Measurements from ENCODE around the gene SBK2.
A peak's percentile ranks its signal among the peaks of the same experiment; 100 is the strongest.
"Not testable (repeated sequence)": the region's sequence is repeated elsewhere in the genome, so short reads cannot be mapped to it uniquely, and the experiment has no call there.

The SBK2 gene

GRCh38 chr19:55542292-55542855, 5.4 kb upstream of the SBK2 start:
- Histone ChIP-seq H3K9me3 (replicated peaks in 1 of 11) (no peaks in the 10 kb centered on the region), H3K27me3 (no peaks in the 10 kb centered on the region)
- no peak for TF ChIP-seq Cebpa-rat (IDR thresholded peaks at IDR 0.05)

GRCh38 chr19:55541091-55541490, 4.2 kb upstream of the SBK2 start:
- no peaks in the 10 kb centered on the region for H3K36me3 ChIP-seq
- H4K20me1 ChIP-seq = no peaks in the 10 kb centered on the region
- H3K27ac ChIP-seq = no peak overlapping the region
- no peak overlapping the region for H3K4me3 ChIP-seq
- no peaks in the 10 kb centered on the region for H3K27me3 ChIP-seq
- peaks cover 17 to 23% (median 21%) of the 10 kb centered on the region in 10 experiments for H3K4me1 ChIP-seq
- no peaks in the 10 kb centered on the region for H3K9me3 ChIP-seq (replicated peaks in 1 of 11)
- no peak for TF ChIP-seq Cebpa-rat (IDR thresholded peaks at IDR 0.05)
- H3K4me2 ChIP-seq = no peak overlapping the region
- H3K9ac ChIP-seq = no peak overlapping the region

More at GRCh38 chr19:55542292-55542855, 5.4 kb upstream of the SBK2 start:
- H3K4me3 ChIP-seq = no peak overlapping the region
- no peak overlapping the region for H3K4me2 ChIP-seq
- H4K20me1 ChIP-seq = no peaks in the 10 kb centered on the region
- peaks cover 30 to 34% (median 33%) of the 10 kb centered on the region in 10 experiments for H3K4me1 ChIP-seq
- no peaks in the 10 kb centered on the region for H3K36me3 ChIP-seq
- no peak overlapping the region for H3K9ac ChIP-seq
- no peak overlapping the region for H3K27ac ChIP-seq

DNA sequence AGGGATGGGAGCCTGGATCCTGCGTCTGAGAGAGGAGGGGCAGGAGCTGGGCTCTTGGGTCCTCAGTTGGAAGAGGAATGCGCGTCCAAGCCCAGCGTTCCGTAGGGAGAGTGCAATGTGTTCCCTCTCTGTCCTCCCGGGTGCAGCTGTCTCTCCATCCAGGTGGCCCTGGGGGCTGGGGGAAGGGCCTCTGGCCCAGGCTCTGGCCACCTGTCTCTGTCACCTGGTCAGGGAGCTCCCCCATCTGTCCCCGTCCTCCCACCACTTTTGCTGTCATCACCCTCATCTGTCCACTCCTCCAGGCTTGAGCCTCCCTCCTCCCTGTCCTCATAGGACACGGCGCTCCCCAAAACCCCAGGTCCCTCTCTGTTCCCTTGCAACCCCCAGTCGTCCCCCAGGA, 3.7 kb upstream of the SBK2 start:
- no peaks in the 10 kb centered on the region for H4K20me1 ChIP-seq
- peaks cover 12 to 21% (median 16%) of the 10 kb centered on the region in 10 experiments for H3K4me1 ChIP-seq
- no peak overlapping the region for H3K4me2 ChIP-seq
- H3K27ac ChIP-seq = no peak overlapping the region
- H3K9ac ChIP-seq = no peak overlapping the region
- no peak for TF ChIP-seq Cebpa-rat (IDR thresholded peaks at IDR 0.05)
- no peaks in the 10 kb centered on the region for H3K27me3 ChIP-seq
- H3K9me3 ChIP-seq (replicated peaks in 1 of 11) = no peaks in the 10 kb centered on the region
- no peak overlapping the region for H3K4me3 ChIP-seq
- H3K36me3 ChIP-seq = no peaks in the 10 kb centered on the region

DNA sequence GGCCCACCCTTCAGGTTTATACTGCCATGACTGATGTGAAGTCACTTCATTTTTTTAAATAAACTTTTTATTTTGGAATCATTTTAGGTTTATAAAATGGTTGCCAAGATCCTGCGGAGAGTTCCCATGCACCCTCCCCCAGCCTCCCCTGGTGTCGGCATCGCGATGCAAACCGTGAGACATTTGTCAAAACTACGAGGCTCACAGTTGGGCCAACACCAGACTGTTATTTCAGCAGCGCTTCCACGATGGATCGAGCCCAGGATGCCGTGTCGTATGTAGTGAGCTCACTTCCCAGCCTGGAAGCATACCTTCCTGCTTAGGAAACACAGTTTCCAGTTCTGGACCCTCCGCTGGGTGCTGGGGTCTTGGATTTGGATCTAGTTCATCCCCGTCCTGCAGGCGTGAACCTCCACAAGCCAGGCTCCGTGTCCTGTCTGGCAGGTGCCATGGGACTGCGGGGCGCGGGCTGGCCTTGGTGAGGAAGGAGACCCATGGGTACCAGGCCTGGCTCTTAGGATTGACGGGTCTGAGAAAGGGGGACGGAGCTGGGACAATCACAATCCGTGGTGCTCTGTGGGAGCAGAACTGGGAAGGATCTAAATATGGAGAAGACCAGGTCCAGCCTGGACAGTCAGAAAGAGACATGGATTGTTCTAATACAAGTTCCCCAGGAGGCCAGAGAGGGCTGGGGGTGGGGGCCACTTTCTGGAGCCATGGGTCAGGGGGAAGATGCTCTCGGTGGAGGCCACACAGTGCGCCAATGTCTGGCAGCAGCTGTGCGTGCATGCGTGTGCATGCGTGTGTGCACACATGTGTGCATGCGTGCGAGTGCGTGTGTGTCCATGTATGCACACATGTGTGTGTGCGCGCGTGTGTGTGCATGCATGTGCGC, 2.4 kb upstream of the SBK2 start:
- TF ChIP-seq Cebpa-rat (IDR thresholded peaks at IDR 0.05) = no peak
- Histone ChIP-seq H3K4me3 (no peak overlapping the region), H3K4me1 (peaks cover 0 to 16% (median 4%) of the 10 kb centered on the region in 10 experiments; a peak in 16 of 20 replicates), H3K36me3 (no peaks in the 10 kb centered on the region), H3K4me2 (no peak overlapping the region), H3K27ac (no peak overlapping the region), H3K9me3 (replicated peaks in 1 of 11) (no peaks in the 10 kb centered on the region), H3K27me3 (no peaks in the 10 kb centered on the region), H3K9ac (no peak overlapping the region), H4K20me1 (no peaks in the 10 kb centered on the region)

- 0 out of 22 replicates have a peak overlapping the region, but pooled peaks of 1 of the 11 experiments have one; percentile 9 for H3K9ac ChIP-seq
- H3K4me1 ChIP-seq = peaks cover 0 to 15% (median 1%) of the 10 kb centered on the region in 10 experiments; a peak in 6 of 20 replicates
- no peak overlapping the region for H3K4me2 ChIP-seq
- TF ChIP-seq Cebpa-rat (IDR thresholded peaks at IDR 0.05) = no peak
- H3K27ac ChIP-seq = no peak overlapping the region
- no peak overlapping the region for H3K4me3 ChIP-seq
- H3K27me3 ChIP-seq = no peaks in the 10 kb centered on the region
- no peaks in the 10 kb centered on the region for H3K36me3 ChIP-seq
- no peaks in the 10 kb centered on the region for H3K9me3 ChIP-seq (replicated peaks in 1 of 11)
- no peaks in the 10 kb centered on the region for H4K20me1 ChIP-seq
Measured at GRCh38 chr19:55538132-55538531, 1.2 kb upstream of the SBK2 start.

DNA sequence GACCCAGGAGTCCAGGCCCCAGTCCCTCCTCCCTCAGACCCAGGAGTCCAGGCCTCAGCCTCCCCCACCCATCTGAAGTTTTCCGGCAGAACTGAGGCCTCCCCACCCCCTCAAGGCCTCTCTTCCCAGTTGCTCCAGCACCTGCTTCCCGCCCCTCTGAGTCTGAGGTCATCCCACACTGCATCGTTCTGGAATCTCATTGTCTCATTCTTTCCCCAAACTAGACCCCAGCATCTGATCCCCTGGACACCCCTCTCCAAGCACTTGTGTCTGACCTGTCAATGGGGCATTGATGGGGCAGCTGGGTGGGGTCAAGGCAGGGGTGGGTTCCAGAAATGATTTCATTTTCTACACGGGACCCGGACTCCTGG, 793 bp upstream of the SBK2 start:
- H3K4me1 ChIP-seq = peaks cover 0 to 15% (median 1%) of the 10 kb centered on the region in 10 experiments; a peak in 6 of 20 replicates
- H3K9me3 ChIP-seq (replicated peaks in 1 of 11) = no peaks in the 10 kb centered on the region
- H3K27me3 ChIP-seq = no peaks in the 10 kb centered on the region
- no peaks in the 10 kb centered on the region for H4K20me1 ChIP-seq
- H3K4me3 ChIP-seq = no peak overlapping the region
- H3K9ac ChIP-seq = no peak overlapping the region
- H3K27ac ChIP-seq = no peak overlapping the region
- no peaks in the 10 kb centered on the region for H3K36me3 ChIP-seq
- no peak for TF ChIP-seq Cebpa-rat (IDR thresholded peaks at IDR 0.05)
- no peak overlapping the region for H3K4me2 ChIP-seq

- no peak overlapping the region for H3K9ac ChIP-seq
- no peaks in the 10 kb centered on the region for H3K27me3 ChIP-seq
- no peak for TF ChIP-seq Cebpa-rat (IDR thresholded peaks at IDR 0.05)
- H4K20me1 ChIP-seq = no peaks in the 10 kb centered on the region
- peaks cover 0 to 15% (median 3%) of the 10 kb centered on the region in 10 experiments; a peak in 7 of 20 replicates for H3K4me1 ChIP-seq
- H3K4me3 ChIP-seq = no peak overlapping the region
- no peaks in the 10 kb centered on the region for H3K36me3 ChIP-seq
- no peak overlapping the region for H3K27ac ChIP-seq
- H3K4me2 ChIP-seq = no peak overlapping the region; a peak in 2 of 22 replicates
- no peaks in the 10 kb centered on the region for H3K9me3 ChIP-seq (replicated peaks in 1 of 11)
Measured at GRCh38 chr19:55536366-55536765, 567 bp downstream of the SBK2 start.

DNA sequence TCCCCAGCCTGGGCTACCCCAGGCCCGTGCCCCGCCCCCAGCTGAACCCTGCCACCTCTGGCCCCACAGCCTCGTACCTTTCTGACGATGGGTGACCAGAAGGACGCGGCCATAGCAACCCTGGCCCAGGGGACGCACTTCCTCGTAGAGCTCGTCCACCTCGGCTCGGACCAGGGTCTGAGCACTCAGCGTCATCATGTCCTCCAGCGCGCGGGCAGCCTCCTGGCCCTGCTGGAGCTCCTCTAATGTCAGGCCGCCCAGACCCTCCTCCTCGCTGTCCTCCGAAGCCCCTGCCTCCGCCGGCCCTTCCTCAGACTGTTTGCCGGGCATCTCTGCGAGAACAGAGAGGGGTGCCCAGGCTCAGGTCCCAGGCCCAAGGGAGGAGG, 975 bp downstream of the SBK2 start:
- Histone ChIP-seq H3K4me2 (peak overlapping the region in 2 of 11 experiments; percentile 42 to 72; a peak in 4 of 22 replicates), H3K27ac (no peak overlapping the region), H3K36me3 (no peaks in the 10 kb centered on the region)

DNA sequence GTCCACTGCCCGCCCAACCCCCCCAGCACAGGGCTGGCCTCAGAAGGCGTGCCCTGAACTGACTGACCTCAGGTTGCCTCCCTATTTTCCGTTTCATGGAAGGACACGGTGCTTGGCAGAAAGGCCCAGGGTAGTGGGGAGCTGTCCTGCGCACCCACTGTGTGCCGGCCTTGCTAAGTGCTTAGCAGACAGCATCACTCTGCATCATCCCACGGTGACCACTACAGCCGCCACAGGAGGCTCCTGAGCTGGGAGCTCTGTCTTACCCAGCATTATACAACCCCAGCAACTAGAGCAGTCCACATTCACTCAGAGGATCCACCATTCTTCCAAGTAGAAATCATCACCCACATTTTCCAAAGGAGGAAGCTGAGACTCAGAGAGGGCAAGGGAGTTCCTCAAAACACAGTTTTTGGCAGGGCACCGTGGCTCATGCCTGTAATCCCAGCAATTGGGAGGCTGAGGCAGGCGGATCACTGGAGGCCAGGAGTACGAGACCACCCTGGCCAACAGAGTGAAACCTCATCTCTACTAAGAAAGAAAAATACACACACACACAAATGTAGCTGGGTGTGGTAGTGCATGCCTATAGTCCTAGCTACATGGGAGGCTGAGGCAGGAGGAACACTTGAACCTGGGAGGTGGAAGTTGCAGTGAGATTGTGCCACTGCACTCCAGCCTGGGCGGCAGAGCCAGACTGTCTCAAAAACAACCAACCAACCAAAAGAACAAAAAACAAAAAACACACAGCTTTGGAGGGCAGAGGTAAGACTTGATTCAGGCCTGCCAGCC, 1.6 kb downstream of the SBK2 start:
- Histone ChIP-seq H3K27ac (peak overlapping the region in 1 of 11 experiments; percentile 31; a peak in 1 of 22 replicates), H3K9me3 (replicated peaks in 1 of 11) (no peaks in the 10 kb centered on the region), H3K4me3 (no peak overlapping the region), H3K4me1 (peaks cover 6 to 15% (median 8%) of the 10 kb centered on the region in 10 experiments; a peak in 11 of 20 replicates), H3K4me2 (peak overlapping the region in 2 of 11 experiments; percentile 42 to 72; a peak in 5 of 22 replicates), H3K9ac (no peak overlapping the region), H3K27me3 (no peaks in the 10 kb centered on the region), H3K36me3 (no peaks in the 10 kb centered on the region), H4K20me1 (no peaks in the 10 kb centered on the region)
- no peak for TF ChIP-seq Cebpa-rat (IDR thresholded peaks at IDR 0.05)

More for the DNA sequence above, 975 bp downstream of the SBK2 start:
- no peaks in the 10 kb centered on the region for H3K27me3 ChIP-seq
- peaks cover 4 to 15% (median 7%) of the 10 kb centered on the region in 10 experiments; a peak in 11 of 20 replicates for H3K4me1 ChIP-seq
- no peaks in the 10 kb centered on the region for H4K20me1 ChIP-seq
- no peak overlapping the region for H3K4me3 ChIP-seq
- no peak for TF ChIP-seq Cebpa-rat (IDR thresholded peaks at IDR 0.05)
- H3K9ac ChIP-seq = no peak overlapping the region
- no peaks in the 10 kb centered on the region for H3K9me3 ChIP-seq (replicated peaks in 1 of 11)

GRCh38 chr19:55534280-55534679, 2.7 kb downstream of the SBK2 start:
- not testable (repeated sequence) for H3K4me2 ChIP-seq; H3K36me3 ChIP-seq; H3K27ac ChIP-seq; H4K20me1 ChIP-seq; H3K27me3 ChIP-seq; H3K9me3 ChIP-seq (replicated peaks in 1 of 11); H3K9ac ChIP-seq; H3K4me3 ChIP-seq
- peaks cover 7 to 19% (median 14%) of the 10 kb centered on the region in 10 experiments; a peak in 14 of 20 replicates for H3K4me1 ChIP-seq
